HepG2 (cell line): ENCODE measurements around the gene MFSD6. TPM values are rescaled to one million over a fixed set of nuclear protein-coding genes. Genes with fewer than 3 reads are reported as not detected.

ENCODE experiments used
- ATAC-seq: fragments of 200-7000 bp; cut with Tn5 transposase; 3 replicates; pipeline ENCODE4 v1.9.1; 2020; ENCODE audit warnings: mild to moderate bottlenecking, moderate library complexity
- BruUV-seq: library from RNA; stranded (reverse); fragments of 400-500 nt; replicated peaks from 2 replicates; lab custom pipeline; 2021; lab: Mats Ljungman, UMichigan
- CTCF ChIA-PET: fragments of 300-600 bp; formaldehyde crosslinking; extraction: SDS; loops from one replicate; lab custom pipeline; 2021; ENCODE audit warnings: low total read pairs, inconsistent platforms, low intra/inter-chr PET ratio; lab: Yijun Ruan, JAX
- POLR2A ChIA-PET: fragments of 350-600 bp; sonication (Branson Sonifier 250); formaldehyde crosslinking; loops from one replicate; lab custom pipeline; 2020; ENCODE audit warnings: antibody characterized with exemption, inconsistent platforms; lab: Yijun Ruan, JAX
- DNase-seq: peaks from one replicate; pipeline ENCODE4 v3.0.0-alpha.2; 2015; ENCODE audit warnings: low spot score
- FAIRE-seq: peaks from 3 replicates; lab custom pipeline; 2011; peaks lifted over from hg19 to GRCh38; lab: Jason Lieb, UNC
- H2AFZ ChIP-seq: one replicate; pipeline ENCODE4 v1.6.1; 2011; ENCODE audit warnings: low read length, inconsistent platforms
- H3K27ac ChIP-seq: fragments of 300-600 bp; 3 replicates; pipeline ENCODE4 v1.8.0; 2011; ENCODE audit warnings: mixed run types, mild to moderate bottlenecking, mixed read lengths, low read length, inconsistent platforms; ENCODE audit not compliant: insufficient read depth; ENCODE audit errors: extremely low read length
- H3K27me3 ChIP-seq, 2 experiments: fragments of 200-600 bp in 1 of 2; 2 replicates in 1 of 2; 3 replicates in 1 of 2; pipeline versions ENCODE4 v1.6.0 to v1.8.0; 2011; ENCODE audit warnings: low read length in 2 of 2, mild to moderate bottlenecking in 2 of 2, moderate library complexity in 2 of 2, inconsistent platforms in 1 of 2; ENCODE audit not compliant: insufficient read depth in 2 of 2, control insufficient read depth in 1 of 2
- H3K36me3 ChIP-seq, 2 experiments: fragments of 200-600 bp in 1 of 2; replicated peaks in 1 of 2; 2 replicates in 1 of 2; 3 replicates in 1 of 2; pipeline versions ENCODE4 v1.5.1 to v1.8.0; 2011; ENCODE audit warnings: low read length in 2 of 2, inconsistent platforms in 1 of 2; ENCODE audit not compliant: insufficient read depth in 2 of 2, control insufficient read depth in 1 of 2
- H3K4me1 ChIP-seq: 2 replicates; pipeline ENCODE4 v1.5.1; 2012; ENCODE audit warnings: low read length, inconsistent platforms; ENCODE audit not compliant: insufficient read depth
- H3K4me2 ChIP-seq: 2 replicates; pipeline ENCODE4 v1.6.0; 2011; ENCODE audit warnings: low read depth, low read length, inconsistent platforms
- H3K4me3 ChIP-seq, 3 experiments: fragments of 200-600 bp in 1 of 3; sonication (generic), shearing (Covaris generic) in 1 of 3; replicated peaks in 1 of 3; 2 replicates each; pipeline ENCODE4 v1.5.1; 2011 to 2016; ENCODE audit warnings: low read length in 3 of 3, inconsistent platforms in 2 of 3, low read depth in 2 of 3, mild to moderate bottlenecking in 2 of 3, control low read depth in 1 of 3, mixed read lengths in 1 of 3; ENCODE audit not compliant: insufficient read depth in 1 of 3
- H3K79me2 ChIP-seq: one replicate; pipeline ENCODE4 v1.6.1; 2011; ENCODE audit warnings: low read length, inconsistent platforms; ENCODE audit not compliant: insufficient read depth
- H3K9ac ChIP-seq: 2 replicates; pipeline ENCODE4 v1.6.0; 2011; ENCODE audit warnings: mild to moderate bottlenecking, low read depth, low read length, inconsistent platforms; ENCODE audit not compliant: insufficient read depth
- H3K9me3 ChIP-seq: 2 replicates; pipeline ENCODE4 v1.5.1; 2012; ENCODE audit warnings: mild to moderate bottlenecking, low read length
- H4K20me1 ChIP-seq: 2 replicates; pipeline ENCODE4 v1.6.0; 2011; ENCODE audit warnings: inconsistent platforms, mild to moderate bottlenecking, low read length, moderate library complexity; ENCODE audit not compliant: insufficient read depth
- ATF4 ChIP-seq, 2 experiments: fragments of 450-650 bp in 1 of 2; sonication (generic) in 1 of 2; formaldehyde crosslinking; IDR thresholded peaks; 2 replicates each; pipeline versions ENCODE4 v1.5.0 to v1.8.0; 2020 to 2022; ENCODE audit warnings: mild to moderate bottlenecking in 1 of 2, missing genetic modification reagents in 1 of 2
- BCL6 ChIP-seq: IDR thresholded peaks from 2 replicates; pipeline ENCODE4 v1.6.1; 2016; ENCODE audit warnings: missing genetic modification reagents, missing compliant biosample characterization
- FOXA1 ChIP-seq, 2 experiments: fragments of 450-650 bp in 1 of 2; sonication (generic) in 1 of 2; formaldehyde crosslinking in 1 of 2; IDR thresholded peaks; 2 replicates each; pipeline versions ENCODE4 v1.4.0 to v1.6.1; 2016 to 2020; ENCODE audit warnings: missing genetic modification reagents in 1 of 2
- FOXJ3 ChIP-seq: sonication (generic); formaldehyde crosslinking; IDR thresholded peaks from 2 replicates; pipeline ENCODE4 v1.4.0; 2020; ENCODE audit warnings: missing genetic modification reagents, mild to moderate bottlenecking, borderline replicate concordance
- NFE2L1 ChIP-seq: sonication (generic); formaldehyde crosslinking; IDR thresholded peaks from 2 replicates; pipeline ENCODE4 v1.4.0; 2020; ENCODE audit warnings: missing genetic modification reagents, mild to moderate bottlenecking, borderline replicate concordance
- PITX1 ChIP-seq: sonication (generic); formaldehyde crosslinking; IDR thresholded peaks from 2 replicates; pipeline ENCODE4 v1.5.1; 2020; ENCODE audit warnings: mild to moderate bottlenecking, missing genetic modification reagents
- SNRNP70 ChIP-seq: fragments of 200-400 bp; formaldehyde crosslinking; IDR thresholded peaks from 2 replicates; pipeline ENCODE4 v1.6.1; 2017; ENCODE audit warnings: mild to moderate bottlenecking, low read depth, low read length, moderate library complexity
- SOX5 ChIP-seq: IDR thresholded peaks from 2 replicates; pipeline ENCODE4 v1.6.1; 2016; ENCODE audit warnings: borderline replicate concordance
- THRA ChIP-seq: sonication (generic); formaldehyde crosslinking; IDR thresholded peaks from 2 replicates; pipeline ENCODE4 v1.4.0; 2020; ENCODE audit warnings: missing genetic modification reagents, borderline replicate concordance
- ZBTB3 ChIP-seq: sonication (generic); formaldehyde crosslinking; IDR thresholded peaks from 2 replicates; pipeline ENCODE4 v1.4.0; 2020; ENCODE audit warnings: low read depth, mild to moderate bottlenecking, moderate library complexity, missing genetic modification reagents, borderline replicate concordance
- ZBTB43 ChIP-seq: sonication (generic); formaldehyde crosslinking; conservative IDR thresholded peaks from 2 replicates; pipeline ENCODE4 v1.4.0; 2020; ENCODE audit warnings: missing genetic modification reagents
- ZMYM2 ChIP-seq: sonication (generic); formaldehyde crosslinking; IDR thresholded peaks from 2 replicates; pipeline ENCODE4 v1.8.0; 2022; ENCODE audit warnings: mild to moderate bottlenecking, missing genetic modification reagents
- ZNF430 ChIP-seq: sonication (generic); formaldehyde crosslinking; IDR thresholded peaks from 2 replicates; pipeline ENCODE4 v1.9.0; 2021; ENCODE audit warnings: mild to moderate bottlenecking, missing genetic modification reagents
- ZNF558 ChIP-seq: sonication (generic); formaldehyde crosslinking; IDR thresholded peaks from 2 replicates; pipeline ENCODE4 v1.9.0; 2022; ENCODE audit warnings: mild to moderate bottlenecking, missing genetic modification reagents, borderline replicate concordance
- ZNF780A ChIP-seq: sonication (generic); formaldehyde crosslinking; IDR thresholded peaks from 2 replicates; pipeline ENCODE4 v1.8.0; 2022; ENCODE audit warnings: mild to moderate bottlenecking, missing genetic modification reagents, moderate library complexity
- WGBS: methylation state at CpG from one replicate; pipeline ENCODE4 v1.1.6; 2017; ENCODE audit warnings: low lambda C conversion rate; 5-methylcytosine and 5-hydroxymethylcytosine counted together
- in situ Hi-C: cut with HindIII; loops from 2 replicates; pipeline ENCODE4 v1.10.0; 2017; ENCODE audit warnings: low pct_unique_long_range_greater_than_20kb; ENCODE audit not compliant: extremely low pct_ligation_motif_present
- intact Hi-C: fragments of 100-400 bp; cut with micrococcal nuclease; formaldehyde crosslinking; loops from one replicate; pipeline ENCODE4 v1.10.0; 2022; ENCODE audit not compliant: unreplicated experiment
- polyA plus RNA-seq, 8 experiments: library from polyadenylated mRNA; depleted of rRNA in 3 of 8; stranded (reverse) in 7 of 8; unstranded in 1 of 8; fragments of >200 nt; fragmentation: Illumina TruSeq in 4 of 8; extraction: Trizol in 4 of 8; gene quantifications; 2 replicates each; pipeline versions ENCODE4 v1.2.1 to v1.2.3, GENCODE V29; 2011 to 2016; ENCODE audit warnings: low read depth in 4 of 8, missing spikeins in 1 of 8, mixed read lengths in 1 of 8; ENCODE audit not compliant: insufficient read depth in 1 of 8
- total RNA-seq, 5 experiments: library from RNA; depleted of rRNA; stranded (reverse); fragments of >200 nt; fragmentation: Illumina TruSeq; extraction: Trizol; gene quantifications; 2 replicates each; pipeline ENCODE4 v1.2.3, GENCODE V29; 2016; ENCODE audit warnings: low read depth in 1 of 5

The MFSD6 gene
- total and polyA plus RNA-seq, 2 of the 13 experiments (the other 11 are each of a cell fraction or from before 2014, with no cell fraction given) = 0.92 to 1.4 TPM

- no peak for DNase-seq
- no peak overlapping the region for H3K4me3 ChIP-seq
- H3K27me3 ChIP-seq = no peaks in the 10 kb centered on the region
- no peak overlapping the region for H2AFZ ChIP-seq
- CTCF ChIA-PET = no interaction called here
- H3K9ac ChIP-seq = no peak overlapping the region
- H3K9me3 ChIP-seq = no peaks in the 10 kb centered on the region
- in situ Hi-C loops (no loop called here), intact Hi-C loops (no loop called here)
- H3K36me3 ChIP-seq = no peaks in the 10 kb centered on the region; a peak in 1 of 5 replicates
- TF ChIP-seq SNRNP70 (no peak), ZBTB3 (CRISPR knock-in tag) (no peak), NFE2L1 (no peak)
- H3K4me1 ChIP-seq = peaks cover 46% of the 10 kb centered on the region
- no peaks in the 10 kb centered on the region for H3K79me2 ChIP-seq
- H3K4me2 ChIP-seq = peak overlapping the region; percentile 46
- BruUV-seq = no TSS peak
- ATAC-seq = no peak
- no peak for FAIRE-seq
- no peaks in the 10 kb centered on the region for H4K20me1 ChIP-seq
- POLR2A ChIA-PET = no interaction called here
- peak overlapping the region; percentile 18 for H3K27ac ChIP-seq
Observed at GRCh38 chr2:190527918-190528317, 119.8 kb downstream of the MFSD6 start.

- H3K9ac ChIP-seq = no peak overlapping the region
- FAIRE-seq (peak; percentile 58), ATAC-seq (peak; percentile 65), DNase-seq (peak; percentile 81)
- H3K27me3 ChIP-seq = no peaks in the 10 kb centered on the region
- intact Hi-C loops = no loop called here
- H3K4me2 ChIP-seq = peak overlapping the region; percentile 46
- H3K79me2 ChIP-seq = no peaks in the 10 kb centered on the region
- no peak overlapping the region for H3K4me3 ChIP-seq
- H4K20me1 ChIP-seq = no peaks in the 10 kb centered on the region
- POLR2A ChIA-PET = interaction anchor here (1.5 kb wide), 1 partner anchor 184 kb away, joined by 3 read pairs; no protein-coding TSS in a partner anchor
- in situ Hi-C loops = no loop called here
- no TSS peak for BruUV-seq
- no peaks in the 10 kb centered on the region for H3K9me3 ChIP-seq
- H3K4me1 ChIP-seq = peaks cover 53% of the 10 kb centered on the region
- 0% methylated on average over 1 of the region's 1 CpG for WGBS
- H2AFZ ChIP-seq = no peak overlapping the region
- H3K27ac ChIP-seq = peak overlapping the region; percentile 18
- CTCF ChIA-PET = no interaction called here
- H3K36me3 ChIP-seq = no peaks in the 10 kb centered on the region; a peak in 1 of 5 replicates
- TF ChIP-seq SOX5 (peak; percentile 20; the same call in 1 of the 2 replicates), ZNF430 (CRISPR knock-in tag) (0 out of 2 replicates have a peak, but pooled peaks have one; percentile 25), BCL6 (CRISPR knock-in tag) (peak; percentile 59; the same call in 1 of the 2 replicates), PITX1 (peak; percentile 23; the same call in 1 of the 2 replicates), ZBTB43 (CRISPR knock-in tag) (peak; percentile 95), ZNF780A (CRISPR knock-in tag) (0 out of 2 replicates have a peak, but pooled peaks have one; percentile 3), FOXJ3 (0 out of 2 replicates have a peak, but pooled peaks have one; percentile 31), ATF4 (CRISPR knock-in tag; IDR thresholded peaks at IDR 0.05) (peak; percentile 91 to 99), FOXA1 (IDR thresholded peaks at IDR 0.05) (no peak), FOXA1 (CRISPR knock-in tag; IDR thresholded peaks at IDR 0.05) (peak; percentile 64), ZMYM2 (CRISPR knock-in tag) (peak; percentile 34; the same call in 1 of the 2 replicates), ZNF558 (CRISPR knock-in tag) (no peak), THRA (peak; percentile 22; the same call in 1 of the 2 replicates)
Observed at GRCh38 chr2:190528521-190529001, 120.4 kb downstream of the MFSD6 start.
